Measurements from ENCODE around the gene ZNF212.

ZNF212 gene

GRCh38 chr7:149253665-149254064, 14.2 kb downstream of the ZNF212 start:
- in situ Hi-C loops (cut with MboI; ENCODE audit: low sequenced_read_pairs, unreplicated experiment), result no loop called here
- no peak for TF ChIP-seq CTCF (IDR thresholded peaks at IDR 0.05; ENCODE audit: borderline replicate concordance, control extremely low read depth, extremely low read depth, insufficient read depth, missing control alignments)
- DNase-seq (ENCODE audit: low spot score), result no peak

GRCh38 chr7:149254181-149254858, 14.9 kb downstream of the ZNF212 start:
- TF ChIP-seq CTCF (IDR thresholded peaks at IDR 0.05; ENCODE audit: borderline replicate concordance, control extremely low read depth, extremely low read depth, insufficient read depth, missing control alignments), result no peak
- DNase-seq (ENCODE audit: low spot score), result no peak
- in situ Hi-C loops (cut with MboI; ENCODE audit: low sequenced_read_pairs, unreplicated experiment), result no loop called here

- in situ Hi-C loops (cut with MboI; ENCODE audit: low sequenced_read_pairs, unreplicated experiment), result no loop called here
Observed at GRCh38 chr7:149255174-149255573, 15.7 kb downstream of the ZNF212 start.

GRCh38 chr7:149256568-149256967, 17.1 kb downstream of the ZNF212 start:
- no peak for DNase-seq (ENCODE audit: low spot score)
- no peak for TF ChIP-seq CTCF (IDR thresholded peaks at IDR 0.05; ENCODE audit: borderline replicate concordance, control extremely low read depth, extremely low read depth, insufficient read depth, missing control alignments)
- in situ Hi-C loops (cut with MboI; ENCODE audit: low sequenced_read_pairs, unreplicated experiment), result no loop called here

More at GRCh38 chr7:149255174-149255573, 15.7 kb downstream of the ZNF212 start:
- TF ChIP-seq CTCF (IDR thresholded peaks at IDR 0.05; ENCODE audit: borderline replicate concordance, control extremely low read depth, extremely low read depth, insufficient read depth, missing control alignments), result no peak
- DNase-seq (ENCODE audit: low spot score), result no peak

GRCh38 chr7:149257146-149257545, 17.7 kb downstream of the ZNF212 start:
- in situ Hi-C loops (cut with MboI; ENCODE audit: low sequenced_read_pairs, unreplicated experiment), result no loop called here
- no peak for TF ChIP-seq CTCF (IDR thresholded peaks at IDR 0.05; ENCODE audit: borderline replicate concordance, control extremely low read depth, extremely low read depth, insufficient read depth, missing control alignments)
- no peak for DNase-seq (ENCODE audit: low spot score)

GRCh38 chr7:149261316-149261828, 21.9 kb downstream of the ZNF212 start:
- no peak for TF ChIP-seq CTCF (IDR thresholded peaks at IDR 0.05; ENCODE audit: borderline replicate concordance, control extremely low read depth, extremely low read depth, insufficient read depth, missing control alignments)
- in situ Hi-C loops (cut with MboI; ENCODE audit: low sequenced_read_pairs, unreplicated experiment), result no loop called here
- no peak for DNase-seq (ENCODE audit: low spot score)

Measured in GM13976 (cell line).